ENCODE results near the gene TMEM147.

GRCh38 chr19:35587321-35587720 is 41.9 kb downstream of the TMEM147 start:
- TF ChIP-seq ZNF217 (IDR thresholded peaks at IDR 0.05) (no peak), PML (IDR thresholded peaks at IDR 0.05; ENCODE audit: low read length) (no peak), POLR2A (IDR thresholded peaks at IDR 0.05; ENCODE audit: low read depth, low read length) (no peak), PBX3 (IDR thresholded peaks at IDR 0.05; ENCODE audit: insufficient replicate concordance, low read depth, low read length) (no peak)
- TF ChIP-seq, protein P1, sequence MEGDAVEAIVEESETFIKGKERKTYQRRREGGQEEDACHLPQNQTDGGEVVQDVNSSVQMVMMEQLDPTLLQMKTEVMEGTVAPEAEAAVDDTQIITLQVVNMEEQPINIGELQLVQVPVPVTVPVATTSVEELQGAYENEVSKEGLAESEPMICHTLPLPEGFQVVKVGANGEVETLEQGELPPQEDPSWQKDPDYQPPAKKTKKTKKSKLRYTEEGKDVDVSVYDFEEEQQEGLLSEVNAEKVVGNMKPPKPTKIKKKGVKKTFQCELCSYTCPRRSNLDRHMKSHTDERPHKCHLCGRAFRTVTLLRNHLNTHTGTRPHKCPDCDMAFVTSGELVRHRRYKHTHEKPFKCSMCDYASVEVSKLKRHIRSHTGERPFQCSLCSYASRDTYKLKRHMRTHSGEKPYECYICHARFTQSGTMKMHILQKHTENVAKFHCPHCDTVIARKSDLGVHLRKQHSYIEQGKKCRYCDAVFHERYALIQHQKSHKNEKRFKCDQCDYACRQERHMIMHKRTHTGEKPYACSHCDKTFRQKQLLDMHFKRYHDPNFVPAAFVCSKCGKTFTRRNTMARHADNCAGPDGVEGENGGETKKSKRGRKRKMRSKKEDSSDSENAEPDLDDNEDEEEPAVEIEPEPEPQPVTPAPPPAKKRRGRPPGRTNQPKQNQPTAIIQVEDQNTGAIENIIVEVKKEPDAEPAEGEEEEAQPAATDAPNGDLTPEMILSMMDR (IDR thresholded peaks at IDR 0.05 in 2 of 3, conservative IDR thresholded peaks at IDR 0.05 in 1 of 3; ENCODE audit: control insufficient read depth in 2 of 3, extremely low read depth in 1 of 3, insufficient read depth in 1 of 3, low read depth in 3 of 3, low read length in 3 of 3), result no peak

All from GM12878 (cell line).